ENCODE data around the gene TRAF4. TPM values are rescaled to one million over a fixed set of nuclear protein-coding genes. Genes with fewer than 3 reads are reported as not detected.

TRAF4 gene
- total and polyA plus RNA-seq, 9 of the 15 experiments (the other 6 are each of a cell fraction or from before 2014, with no cell fraction given): 2.4 to 147 (median 72.4) TPM

- TF ChIP-seq USF2 (CRISPR knock-in tag; IDR thresholded peaks at IDR 0.05): no peak
- no peak for TF ChIP-seq ZNF41 (CRISPR knock-in tag; conservative IDR thresholded peaks at IDR 0.05)
- TF ChIP-seq ZNF212 (CRISPR knock-in tag; IDR thresholded peaks at IDR 0.05): no peak
- TF ChIP-seq ZNF311 (CRISPR knock-in tag; IDR thresholded peaks at IDR 0.05): no peak
- no peak for TF ChIP-seq KDM1A (IDR thresholded peaks at IDR 0.05)
- no peak for TF ChIP-seq SIX5 (IDR thresholded peaks at IDR 0.05; ENCODE audit: borderline replicate concordance in 1 of 2, insufficient read depth in 1 of 2, low read depth in 1 of 2, low read length in 2 of 2)
- no peak for TF ChIP-seq CREBBP (IDR thresholded peaks at IDR 0.05; ENCODE audit: low read depth, low read length)
- TF ChIP-seq NR1H2 (CRISPR knock-in tag; IDR thresholded peaks at IDR 0.05): no peak
- TF ChIP-seq ZNF778 (CRISPR knock-in tag; IDR thresholded peaks at IDR 0.05): no peak
- no peak for TF ChIP-seq ZZZ3 (IDR thresholded peaks at IDR 0.05)
- TF ChIP-seq ZNF277 (CRISPR knock-in tag; IDR thresholded peaks at IDR 0.05; ENCODE audit: borderline replicate concordance): no peak
- TF ChIP-seq NR2C2 (CRISPR knock-in tag; IDR thresholded peaks at IDR 0.05): no peak
- TF ChIP-seq NR2C2 (tag; IDR thresholded peaks at IDR 0.05): no peak
- TF ChIP-seq CBX1 (IDR thresholded peaks at IDR 0.05; ENCODE audit: low read depth): no peak
- no peak for TF ChIP-seq CHAMP1 (IDR thresholded peaks at IDR 0.05)
- no peak for TF ChIP-seq PATZ1 (CRISPR knock-in tag; IDR thresholded peaks at IDR 0.05; ENCODE audit: borderline replicate concordance)
- no peak for TF ChIP-seq ZNF589 (CRISPR knock-in tag; IDR thresholded peaks at IDR 0.05; ENCODE audit: low read depth)
- no peak for TF ChIP-seq HDAC8 (tag; IDR thresholded peaks at IDR 0.05)
- TF ChIP-seq CREB3L1 (IDR thresholded peaks at IDR 0.05; ENCODE audit: borderline replicate concordance, low read depth): peak; percentile 29; the same call in 1 of the 2 replicates
- peak; percentile 92 for TF ChIP-seq SMARCA4 (IDR thresholded peaks at IDR 0.05)
Observed at GRCh38 chr17:28735242-28735722, 8.5 kb upstream of the TRAF4 start (continued).

Data from K562 (cell line).